ENCODE results near the gene PAK4.
"Not testable (repeated sequence)": the region's sequence is repeated elsewhere in the genome, so short reads cannot be mapped to it uniquely, and the experiment has no call there.

Gene PAK4

DNA sequence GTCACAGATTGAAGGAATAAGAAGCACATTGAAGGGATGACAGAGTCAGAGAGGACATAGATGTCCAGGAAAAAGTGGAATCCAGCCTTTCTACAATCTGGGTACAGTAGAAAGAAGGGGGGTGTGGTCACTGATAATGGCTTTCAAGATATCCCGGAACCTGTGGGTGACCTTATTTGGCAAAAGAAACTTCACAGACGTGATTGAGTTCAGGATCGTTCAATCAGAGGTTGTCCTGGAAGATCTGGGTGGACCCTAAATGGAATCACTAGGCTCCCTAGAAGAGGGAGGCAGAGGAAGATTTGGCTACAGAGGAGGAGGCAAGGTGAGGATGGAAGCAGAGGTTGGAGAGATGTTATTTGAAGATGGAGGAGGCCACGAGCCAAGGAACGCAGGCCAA is 91.5 kb downstream of the PAK4 start:
- DNase-seq, result no peak

DNA sequence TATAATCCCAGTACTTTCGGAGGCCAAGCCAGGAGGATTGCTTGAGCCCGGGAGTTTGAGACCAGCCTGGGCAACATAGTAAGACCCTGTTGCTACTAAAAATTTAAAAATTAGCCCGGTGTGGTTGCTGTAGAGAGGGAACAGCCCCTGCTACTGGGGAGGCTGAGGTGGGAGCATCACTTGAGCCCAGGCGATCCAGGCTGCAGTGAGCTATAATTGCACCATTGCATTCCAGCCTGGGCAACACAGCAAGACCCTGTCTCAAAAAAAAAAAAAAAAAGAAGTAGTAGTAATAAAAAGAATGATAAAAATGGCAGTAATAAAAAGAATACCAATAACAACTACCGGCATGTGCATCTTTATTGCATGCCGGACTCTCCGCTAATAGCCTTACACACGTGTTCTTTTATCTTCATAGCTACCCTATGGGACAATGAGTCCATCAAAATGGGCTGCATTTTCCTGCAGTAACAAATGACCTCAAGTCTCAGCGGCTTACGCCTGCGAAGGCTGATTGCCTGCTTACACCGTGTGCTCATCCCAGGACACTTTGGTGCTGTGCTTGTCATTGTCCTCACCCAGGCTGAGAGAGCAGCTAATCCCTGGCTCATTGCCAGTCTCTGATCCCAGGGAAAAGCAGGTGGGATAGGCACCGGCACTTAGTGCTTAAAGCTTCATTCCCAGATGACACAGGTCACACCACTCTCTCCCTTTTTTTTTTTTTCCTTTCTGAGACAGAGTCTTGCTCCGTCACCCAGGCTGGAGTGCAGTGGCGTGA is 92.8 kb downstream of the PAK4 start:
- no peak for DNase-seq

DNA sequence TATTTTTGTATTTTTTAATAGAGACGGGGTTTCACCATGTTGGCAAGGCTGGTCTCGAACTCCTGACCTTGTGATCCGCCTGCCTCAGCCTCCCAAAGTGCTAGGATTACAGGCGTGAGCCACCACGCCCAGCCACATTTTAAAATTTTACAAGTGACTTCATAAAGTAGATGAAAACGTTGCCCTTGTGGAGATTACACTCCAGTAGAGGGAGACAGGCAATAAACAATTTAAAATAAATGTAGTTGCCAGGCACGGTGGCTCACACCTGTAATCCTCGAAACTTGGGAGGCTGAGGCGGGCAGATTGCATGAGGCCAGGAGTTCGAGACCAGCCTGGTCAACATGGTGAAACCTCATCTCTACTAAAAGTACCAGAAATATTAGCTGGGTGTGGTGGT is 93.5 kb downstream of the PAK4 start:
- DNase-seq, result not testable (repeated sequence)

DNA sequence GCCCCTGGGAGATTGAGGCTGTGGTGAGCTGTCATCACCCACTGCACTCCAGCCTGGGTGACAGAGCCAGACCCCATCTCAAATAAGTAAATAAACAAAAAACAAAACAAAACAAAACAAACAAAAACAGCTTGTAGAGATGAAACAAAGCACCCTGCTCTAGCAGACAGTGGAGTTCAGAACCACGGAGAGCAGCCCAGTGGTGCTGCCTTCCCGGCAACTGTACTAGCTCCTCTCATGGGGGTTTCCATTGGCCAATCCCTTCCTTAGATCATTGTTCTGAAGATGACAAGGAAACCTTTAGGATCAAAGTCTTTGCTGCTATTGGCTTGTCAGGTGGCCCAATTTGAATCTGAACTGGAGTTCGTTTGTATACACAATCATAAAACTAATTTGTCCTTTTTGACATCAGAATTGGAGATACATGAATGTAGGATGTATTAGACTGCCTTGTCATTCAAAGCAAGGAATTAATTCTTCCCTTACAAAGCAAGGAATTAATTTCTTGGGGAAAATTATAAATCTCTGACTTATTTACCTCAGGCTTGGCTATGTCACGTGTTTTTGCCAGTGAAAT is 98.2 kb downstream of the PAK4 start:
- DNase-seq, result peak in 1 of 2 donors; percentile 2

DNA sequence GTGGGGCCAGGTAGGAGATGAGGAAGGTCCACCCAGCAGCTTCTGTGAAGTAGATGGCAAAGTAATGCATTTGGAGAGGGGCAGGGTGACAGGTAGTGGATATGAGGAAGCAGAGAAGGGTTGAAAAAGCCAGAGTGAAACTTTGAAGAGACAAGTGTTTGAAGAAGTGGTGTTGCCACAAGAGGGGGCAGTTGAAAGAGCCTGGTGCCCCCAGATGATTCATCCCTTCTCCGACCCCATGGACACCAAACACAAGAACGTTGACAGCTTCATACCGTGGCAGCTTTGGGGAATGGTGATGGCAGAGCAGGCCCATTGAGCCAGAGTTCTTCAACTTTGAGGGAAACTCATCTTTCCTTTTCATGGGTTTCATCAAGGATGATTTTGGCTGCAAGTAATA is 99.3 kb downstream of the PAK4 start:
- DNase-seq, result peak in 1 of 2 donors; percentile 30
